Measurements from ENCODE around the gene C10orf120. TPM values are rescaled to one million over a fixed set of nuclear protein-coding genes. Genes with fewer than 3 reads are reported as not detected.

The C10orf120 gene
- total RNA-seq, result not detected in 2 replicates

DNA sequence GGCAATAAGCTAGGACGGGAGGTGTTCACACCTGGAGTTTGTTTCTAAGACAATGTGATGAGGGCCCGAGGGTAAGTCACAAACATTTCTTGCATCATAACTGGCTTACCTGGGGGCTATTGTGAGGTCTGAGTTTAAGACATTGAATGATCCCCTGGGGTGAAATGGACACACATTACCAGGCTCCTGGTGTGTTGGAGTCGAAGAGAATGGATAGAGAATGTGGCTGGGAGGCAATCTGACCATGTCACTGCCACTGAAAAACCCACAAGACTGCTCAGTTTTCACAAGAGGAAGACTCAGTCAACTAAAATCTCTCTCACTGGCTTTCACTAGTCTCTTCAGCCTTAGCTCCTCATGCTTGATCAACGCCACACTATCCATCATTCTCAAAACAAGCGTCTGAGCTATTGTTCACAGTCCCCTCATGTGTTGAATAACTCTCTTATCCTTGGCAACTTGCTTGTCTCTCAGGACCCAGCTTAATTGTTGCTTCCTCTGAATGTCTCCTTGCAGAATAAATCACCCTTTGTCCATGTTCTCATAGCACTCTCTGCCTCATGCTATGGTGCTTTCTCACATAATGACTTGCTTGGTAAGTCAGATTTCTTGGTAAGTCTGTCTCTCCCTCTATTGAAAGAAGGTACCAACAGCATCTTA, at the start of gene C10orf120:
C10orf120 (minus strand) TSS at position 51 of the 660 bp plus-strand sequence. CDS start 56 bp downstream, outside the sequence.
- no peak within 1 kb of the TSS for H3K27ac Mint-ChIP-seq
- H3K27me3 Mint-ChIP-seq (ENCODE audit: insufficient read depth), result no peaks in the 10 kb centered on the region
- H3K4me3 Mint-ChIP-seq, result no peak within 1 kb of the TSS
- no peak for DNase-seq (ENCODE audit: low spot score)
- intact Hi-C loops (cut with micrococcal nuclease), result loop anchor here (5.0 kb wide), 2 partner anchors 133 to 263 kb away; no protein-coding TSS in a partner anchor
- H3K36me3 Mint-ChIP-seq (ENCODE audit: low read depth), result no peaks in the 10 kb centered on the region
- H3K4me1 Mint-ChIP-seq (ENCODE audit: low read depth), result no peaks in the 10 kb centered on the region
- no peaks in the 10 kb centered on the region for H3K9me3 Mint-ChIP-seq

DNA sequence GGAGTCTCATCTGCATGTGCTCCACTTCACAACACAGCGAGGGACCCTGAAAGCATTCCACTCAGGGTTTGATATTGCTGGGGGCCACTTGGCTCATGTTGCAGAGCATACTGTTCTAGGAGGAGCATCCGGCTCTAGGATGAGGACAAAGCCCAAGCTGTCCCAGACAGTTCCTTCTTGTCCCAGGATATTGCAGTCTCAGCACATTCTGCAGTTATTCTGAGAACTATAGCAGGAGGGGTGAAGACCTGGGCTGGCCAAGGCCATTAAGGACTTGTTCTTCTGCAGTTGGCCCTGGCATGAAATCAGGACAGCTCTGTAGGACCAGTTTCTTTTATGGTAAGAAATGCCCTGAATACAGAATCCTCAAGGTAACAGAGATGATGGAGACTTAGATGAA, 48.9 kb upstream of the C10orf120 start:
- no peaks in the 10 kb centered on the region for H3K9me3 Mint-ChIP-seq
- intact Hi-C loops (cut with micrococcal nuclease), result no loop called here

DNA sequence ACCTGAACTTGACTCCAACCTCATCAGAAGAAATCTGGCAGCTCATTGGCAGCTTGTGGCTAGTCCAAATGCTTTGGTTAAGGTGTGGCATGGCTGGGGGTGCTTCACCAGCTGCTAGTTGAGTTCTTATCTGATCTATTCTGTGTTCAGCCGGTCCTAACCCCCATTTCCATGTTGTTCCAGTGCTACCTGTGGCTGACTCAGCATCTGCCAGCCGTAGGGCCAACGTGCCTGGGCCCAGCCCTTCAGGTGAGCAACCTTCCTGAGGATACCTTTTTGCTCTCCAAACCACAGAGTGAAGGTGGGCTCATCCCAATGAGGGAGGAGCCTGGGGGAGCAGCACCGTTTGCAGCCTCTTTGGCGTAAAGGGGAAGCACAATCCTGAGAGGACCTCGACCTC, 46.8 kb upstream of the C10orf120 start:
- DNase-seq (ENCODE audit: low spot score), result no peak
- Mint-ChIP-seq H3K27ac (no peak overlapping the region), H3K9me3 (no peaks in the 10 kb centered on the region), H3K4me1 (ENCODE audit: low read depth) (no peaks in the 10 kb centered on the region), H3K4me3 (no peak overlapping the region), H3K36me3 (ENCODE audit: low read depth) (no peaks in the 10 kb centered on the region), H3K27me3 (ENCODE audit: insufficient read depth) (no peaks in the 10 kb centered on the region)
- intact Hi-C loops (cut with micrococcal nuclease), result no loop called here

More for the DNA sequence above, 48.9 kb upstream of the C10orf120 start:
- Mint-ChIP-seq H3K4me1 (ENCODE audit: low read depth) (no peaks in the 10 kb centered on the region), H3K27ac (no peak overlapping the region), H3K36me3 (ENCODE audit: low read depth) (no peaks in the 10 kb centered on the region), H3K4me3 (no peak overlapping the region), H3K27me3 (ENCODE audit: insufficient read depth) (no peaks in the 10 kb centered on the region)
- DNase-seq (ENCODE audit: low spot score), result no peak

DNA sequence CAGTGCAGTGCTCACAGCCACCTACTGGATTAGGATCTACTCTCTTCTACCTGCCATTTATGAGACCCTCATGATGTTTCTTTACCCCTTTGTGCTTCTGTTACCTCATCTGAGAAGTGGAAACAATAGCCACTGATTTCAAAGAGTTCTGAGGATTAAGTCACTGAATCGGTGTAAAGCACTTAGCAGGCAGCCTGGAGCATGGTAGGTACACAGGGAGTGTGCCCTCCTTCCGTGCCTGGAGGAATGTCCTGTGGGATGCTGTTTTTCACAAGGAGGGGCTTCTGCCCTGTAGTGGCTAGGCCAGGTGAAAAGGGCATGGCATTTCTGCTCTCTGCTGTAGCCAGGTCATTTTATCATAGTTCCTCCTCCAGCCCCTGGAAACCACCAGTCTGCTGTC, 44.6 kb upstream of the C10orf120 start:
- intact Hi-C loops (cut with micrococcal nuclease), result no loop called here
- Mint-ChIP-seq H3K36me3 (ENCODE audit: low read depth) (no peaks in the 10 kb centered on the region), H3K27me3 (ENCODE audit: insufficient read depth) (no peaks in the 10 kb centered on the region), H3K9me3 (no peaks in the 10 kb centered on the region), H3K27ac (no peak overlapping the region), H3K4me1 (ENCODE audit: low read depth) (no peaks in the 10 kb centered on the region), H3K4me3 (no peak overlapping the region)
- no peak for DNase-seq (ENCODE audit: low spot score)

DNA sequence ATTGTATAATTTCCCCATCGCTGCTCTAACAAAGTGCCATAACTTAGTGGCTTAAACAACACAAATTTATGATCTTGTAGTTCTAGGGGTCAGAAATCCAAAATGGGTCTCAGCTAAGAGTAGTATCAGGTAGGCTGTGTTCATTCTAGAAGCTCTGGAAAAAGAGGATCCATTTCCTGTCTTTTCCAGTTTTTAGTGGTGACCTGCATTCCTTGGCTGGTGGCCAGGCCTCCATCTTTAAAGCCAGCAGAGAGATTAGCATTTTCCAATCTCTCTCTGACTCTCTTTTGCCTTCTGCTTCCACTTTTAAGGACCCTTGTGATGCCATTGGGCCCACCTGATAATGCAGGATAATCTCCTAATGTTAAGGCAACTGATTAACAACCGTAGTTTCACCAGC, 41.0 kb upstream of the C10orf120 start:
- Mint-ChIP-seq H3K9me3 (no peaks in the 10 kb centered on the region), H3K27me3 (ENCODE audit: insufficient read depth) (peaks cover 8% of the 10 kb centered on the region), H3K4me3 (no peak overlapping the region), H3K36me3 (ENCODE audit: low read depth) (no peaks in the 10 kb centered on the region), H3K4me1 (ENCODE audit: low read depth) (no peaks in the 10 kb centered on the region), H3K27ac (no peak overlapping the region)
- DNase-seq (ENCODE audit: low spot score), result no peak
- intact Hi-C loops (cut with micrococcal nuclease), result no loop called here

DNA sequence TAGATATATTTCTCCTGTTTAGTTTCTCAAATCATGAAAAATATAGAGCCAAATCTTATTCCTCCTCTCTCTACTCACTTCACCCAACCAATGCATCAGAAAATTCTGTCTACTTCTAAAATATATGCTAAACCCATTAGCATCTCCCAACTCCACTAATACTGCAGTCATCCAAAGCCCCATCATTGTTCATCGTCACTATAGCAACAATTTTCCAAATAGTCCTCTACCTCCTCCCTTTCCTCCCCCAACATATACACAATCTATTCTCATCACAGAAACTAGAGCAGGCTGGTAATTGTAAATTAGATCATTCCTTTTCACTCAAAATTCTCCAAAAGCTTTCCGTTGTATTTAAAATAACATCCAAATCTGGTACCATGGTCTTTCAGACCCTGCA, 38.4 kb upstream of the C10orf120 start:
- H3K4me1 Mint-ChIP-seq (ENCODE audit: low read depth), result no peaks in the 10 kb centered on the region
- H3K9me3 Mint-ChIP-seq, result no peaks in the 10 kb centered on the region
- peaks cover 8% of the 10 kb centered on the region for H3K27me3 Mint-ChIP-seq (ENCODE audit: insufficient read depth)
- H3K27ac Mint-ChIP-seq, result no peak overlapping the region
- no peaks in the 10 kb centered on the region for H3K36me3 Mint-ChIP-seq (ENCODE audit: low read depth)
- no peak for DNase-seq (ENCODE audit: low spot score)
- no peak overlapping the region for H3K4me3 Mint-ChIP-seq
- intact Hi-C loops (cut with micrococcal nuclease), result no loop called here

DNA sequence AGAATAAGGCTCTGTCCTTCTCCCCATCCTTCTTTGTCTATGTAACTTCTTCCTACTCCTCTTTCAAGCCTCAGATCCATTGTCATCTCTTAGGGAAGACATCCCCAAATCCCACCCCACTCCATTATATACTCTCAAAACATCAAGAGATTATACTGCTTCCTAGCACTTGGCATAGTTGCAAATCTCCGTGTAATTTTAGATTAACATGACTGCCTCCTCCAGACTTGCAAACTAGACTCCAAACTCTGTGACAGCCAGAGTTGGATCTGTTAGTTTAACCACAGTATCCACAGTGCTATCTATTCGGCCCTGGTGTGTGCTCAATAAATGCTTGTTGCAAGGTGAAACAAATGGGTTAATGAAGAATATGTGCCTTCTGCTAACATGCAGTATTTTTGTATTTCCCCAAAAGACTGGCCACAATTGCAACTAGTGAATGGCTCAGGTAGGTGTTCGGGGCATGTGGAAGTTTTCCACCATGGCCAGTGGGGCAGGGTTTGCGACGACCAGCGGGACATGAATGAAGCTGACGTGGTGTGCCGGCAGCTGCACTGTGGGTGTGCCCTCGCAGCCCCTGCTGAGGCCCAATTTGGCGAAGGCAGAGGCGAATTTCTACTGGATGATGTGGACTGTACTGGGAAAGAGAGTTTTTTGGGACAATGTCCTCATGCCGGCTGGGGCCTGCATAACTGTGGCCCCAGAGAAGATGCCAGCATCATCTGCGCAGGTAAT, 34.5 kb upstream of the C10orf120 start:
- no peak overlapping the region for H3K27ac Mint-ChIP-seq
- no peak overlapping the region for H3K4me3 Mint-ChIP-seq
- H3K9me3 Mint-ChIP-seq, result no peaks in the 10 kb centered on the region
- peaks cover 12% of the 10 kb centered on the region for H3K27me3 Mint-ChIP-seq (ENCODE audit: insufficient read depth)
- H3K36me3 Mint-ChIP-seq (ENCODE audit: low read depth), result no peaks in the 10 kb centered on the region
- no peak for DNase-seq (ENCODE audit: low spot score)
- intact Hi-C loops (cut with micrococcal nuclease), result no loop called here
- H3K4me1 Mint-ChIP-seq (ENCODE audit: low read depth), result no peaks in the 10 kb centered on the region

DNA sequence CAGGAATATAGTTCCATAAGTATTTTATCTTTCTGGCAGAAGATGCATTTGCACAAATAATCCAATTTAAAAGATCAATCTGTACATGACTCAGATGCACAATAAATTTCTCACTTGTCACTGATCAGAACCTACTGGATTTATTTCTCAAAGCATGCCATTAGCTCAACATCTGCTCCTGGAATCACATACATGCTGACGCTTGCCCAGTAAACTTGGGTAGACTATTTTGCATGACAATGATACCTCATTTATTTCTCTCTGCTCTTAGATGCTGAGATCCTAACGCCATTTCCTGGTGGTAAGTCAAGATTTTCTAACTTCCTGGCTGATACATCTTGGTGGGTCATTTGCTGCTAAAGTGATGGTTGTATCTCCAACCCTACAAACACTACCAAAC, 33.8 kb upstream of the C10orf120 start:
- Mint-ChIP-seq H3K9me3 (no peaks in the 10 kb centered on the region), H3K27me3 (ENCODE audit: insufficient read depth) (peaks cover 7% of the 10 kb centered on the region), H3K36me3 (ENCODE audit: low read depth) (no peaks in the 10 kb centered on the region), H3K4me1 (ENCODE audit: low read depth) (no peaks in the 10 kb centered on the region), H3K4me3 (no peak overlapping the region), H3K27ac (no peak overlapping the region)
- no peak for DNase-seq (ENCODE audit: low spot score)
- intact Hi-C loops (cut with micrococcal nuclease), result no loop called here

DNA sequence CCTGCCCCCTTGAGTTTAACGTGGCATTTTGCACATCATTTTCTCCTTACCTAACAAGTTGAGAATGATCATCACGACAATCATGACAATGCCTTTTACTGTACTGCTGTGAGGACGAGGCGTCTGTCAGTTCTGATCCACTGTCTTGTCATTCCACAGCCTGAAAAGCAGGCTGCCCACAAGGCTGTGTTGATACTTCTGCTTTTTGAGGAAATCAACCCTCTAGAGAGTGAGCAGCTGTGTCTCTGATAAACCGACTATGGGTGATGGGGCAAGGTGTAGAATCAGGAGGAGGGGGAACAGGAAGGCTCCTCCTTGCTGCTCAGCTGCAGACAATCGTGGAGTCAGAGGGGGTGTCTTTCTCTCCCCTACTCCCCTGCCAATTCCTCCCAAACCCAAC, 30.6 kb upstream of the C10orf120 start:
- Mint-ChIP-seq H3K4me1 (ENCODE audit: low read depth) (no peaks in the 10 kb centered on the region), H3K9me3 (no peaks in the 10 kb centered on the region), H3K27me3 (ENCODE audit: insufficient read depth) (peaks cover 5% of the 10 kb centered on the region), H3K27ac (no peak overlapping the region), H3K36me3 (ENCODE audit: low read depth) (no peaks in the 10 kb centered on the region), H3K4me3 (no peak overlapping the region)
- intact Hi-C loops (cut with micrococcal nuclease), result no loop called here
- no peak for DNase-seq (ENCODE audit: low spot score)

DNA sequence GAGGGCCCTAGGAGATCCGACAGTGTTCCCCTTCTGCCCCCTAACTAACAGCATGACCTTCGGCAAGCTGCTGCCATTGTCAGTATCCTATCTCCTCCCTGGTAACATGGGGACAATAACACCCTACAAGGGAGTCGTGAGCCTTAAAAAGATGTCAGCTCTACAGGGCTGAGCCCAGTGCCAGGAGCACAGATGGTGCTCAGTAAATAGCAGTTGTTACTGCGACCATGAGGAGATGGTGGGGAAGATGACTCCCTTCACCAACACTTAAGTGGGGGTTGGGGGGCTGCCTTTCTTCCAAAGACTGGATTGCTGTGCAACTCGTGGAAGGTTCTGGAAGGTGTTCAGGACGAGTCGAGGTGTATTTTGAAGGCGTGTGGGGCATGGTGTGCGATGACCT, 29.5 kb upstream of the C10orf120 start:
- DNase-seq (ENCODE audit: low spot score), result no peak
- intact Hi-C loops (cut with micrococcal nuclease), result no loop called here
- Mint-ChIP-seq H3K36me3 (ENCODE audit: low read depth) (no peaks in the 10 kb centered on the region), H3K4me1 (ENCODE audit: low read depth) (no peaks in the 10 kb centered on the region), H3K27me3 (ENCODE audit: insufficient read depth) (peaks cover 5% of the 10 kb centered on the region), H3K27ac (no peak overlapping the region), H3K4me3 (no peak overlapping the region), H3K9me3 (no peaks in the 10 kb centered on the region)

DNA sequence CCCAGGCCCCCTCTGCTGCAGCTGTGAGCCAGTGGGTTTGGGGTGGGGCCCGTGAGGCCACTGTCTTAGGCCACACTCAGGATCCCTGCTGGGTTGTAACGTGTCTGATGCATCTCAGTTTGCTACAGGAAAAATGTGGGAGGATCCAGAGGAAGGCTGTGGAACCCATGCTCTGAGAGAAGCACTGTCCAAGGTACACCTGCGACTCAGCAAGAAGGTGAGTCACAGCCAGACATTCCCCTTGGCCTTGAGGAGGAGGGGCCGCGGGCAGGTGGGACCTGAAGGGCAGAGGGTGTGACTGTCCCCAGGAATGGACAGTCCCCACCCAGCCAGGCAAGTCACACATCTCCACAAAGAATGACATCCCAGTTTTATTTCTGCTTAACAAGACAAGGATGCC, 27.8 kb upstream of the C10orf120 start:
- DNase-seq (ENCODE audit: low spot score), result no peak
- Mint-ChIP-seq H3K36me3 (ENCODE audit: low read depth) (no peaks in the 10 kb centered on the region), H3K4me1 (ENCODE audit: low read depth) (no peaks in the 10 kb centered on the region), H3K27ac (no peak overlapping the region), H3K9me3 (no peaks in the 10 kb centered on the region), H3K4me3 (no peak overlapping the region), H3K27me3 (ENCODE audit: insufficient read depth) (peaks cover 8% of the 10 kb centered on the region)
- intact Hi-C loops (cut with micrococcal nuclease), result no loop called here

DNA sequence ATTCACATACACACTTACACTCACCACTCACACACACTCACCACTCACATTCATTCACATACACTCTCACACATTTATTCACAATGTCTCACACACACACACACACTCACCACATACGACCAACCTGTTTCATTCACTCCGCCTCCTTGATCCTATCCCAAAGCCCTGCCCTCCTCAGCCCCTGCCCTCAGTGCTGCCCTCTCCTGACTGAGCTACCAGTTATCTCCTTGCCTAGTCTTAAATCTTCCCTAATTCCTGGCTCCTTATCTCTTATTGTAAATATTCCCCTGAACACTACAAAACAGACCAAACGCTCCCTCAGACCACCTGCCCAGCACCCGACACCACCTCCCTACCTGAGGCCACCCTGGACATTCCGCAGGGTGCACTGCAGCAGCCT, 26.1 kb upstream of the C10orf120 start:
- peaks cover 12% of the 10 kb centered on the region for H3K27me3 Mint-ChIP-seq (ENCODE audit: insufficient read depth)
- intact Hi-C loops (cut with micrococcal nuclease), result no loop called here

DNA sequence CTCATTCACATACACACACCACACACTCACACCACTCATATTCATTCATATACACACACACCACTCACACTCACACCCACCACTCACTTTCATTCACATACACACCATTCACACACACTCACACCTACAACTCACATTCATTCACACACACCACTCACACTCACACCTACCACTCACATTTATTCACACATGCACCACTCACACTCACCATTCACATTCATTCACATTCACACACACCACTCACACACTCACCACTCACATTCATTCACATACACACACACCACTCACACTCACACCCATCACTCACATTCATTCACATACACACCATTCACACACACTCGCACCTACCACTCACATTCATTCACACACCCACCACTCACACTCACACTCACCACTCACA, 25.4 kb upstream of the C10orf120 start:
- Mint-ChIP-seq H3K27me3 (ENCODE audit: insufficient read depth) (peaks cover 12% of the 10 kb centered on the region), H3K9me3 (no peaks in the 10 kb centered on the region), H3K4me1 (ENCODE audit: low read depth) (no peaks in the 10 kb centered on the region), H3K36me3 (ENCODE audit: low read depth) (no peaks in the 10 kb centered on the region), H3K27ac (no peak overlapping the region), H3K4me3 (no peak overlapping the region)
- intact Hi-C loops (cut with micrococcal nuclease), result no loop called here
- no peak for DNase-seq (ENCODE audit: low spot score)

More for the DNA sequence above, 26.1 kb upstream of the C10orf120 start:
- Mint-ChIP-seq H3K9me3 (no peaks in the 10 kb centered on the region), H3K36me3 (ENCODE audit: low read depth) (no peaks in the 10 kb centered on the region), H3K4me1 (ENCODE audit: low read depth) (no peaks in the 10 kb centered on the region), H3K4me3 (no peak overlapping the region), H3K27ac (no peak overlapping the region)
- no peak for DNase-seq (ENCODE audit: low spot score)
